K562 (cell line): ENCODE measurements around the gene NFYC. TPM values are rescaled to one million over a fixed set of nuclear protein-coding genes. Genes with fewer than 3 reads are reported as not detected.

ENCODE experiments used
- ATAC-seq: fragments of 200-7000 bp; cut with Tn5 transposase; 3 replicates; pipeline ENCODE4 v1.9.1; 2020; ENCODE audit warnings: moderate library complexity
- BruUV-seq: library from RNA; stranded (reverse); fragments of 400-500 nt; replicated peaks from 2 replicates; lab custom pipeline; 2021; lab: Mats Ljungman, UMichigan
- CTCF ChIA-PET: fragments of 300-600 bp; formaldehyde crosslinking; extraction: SDS; loops from one replicate; lab custom pipeline; 2021; ENCODE audit warnings: low intra/inter-chr PET ratio; lab: Yijun Ruan, JAX
- POLR2A ChIA-PET: fragments of 300-600, 350-650 bp; sonication (Branson Sonifier 250); formaldehyde crosslinking; extraction: SDS; loops from one replicate; lab custom pipeline; 2021; ENCODE audit warnings: antibody characterized with exemption, inconsistent platforms; lab: Yijun Ruan, JAX
- DNase-seq, 4 experiments: peaks; one replicate each; pipeline versions ENCODE4 v3.0.0 to v3.0.0-alpha.2; 2011 to 2018; ENCODE audit warnings: low spot score in 3 of 4, mixed read lengths in 3 of 4; ENCODE audit errors: extremely low read depth in 1 of 4
- FAIRE-seq: peaks from 2 replicates; lab custom pipeline; 2011; peaks lifted over from hg19 to GRCh38; lab: Jason Lieb, UNC
- H2AFZ ChIP-seq: 2 replicates; pipeline ENCODE4 v1.6.0; 2011; ENCODE audit warnings: low read depth, low read length, control low read depth, inconsistent platforms
- H3K27ac ChIP-seq: fragments of 200-600 bp; 3 replicates; pipeline ENCODE4 v1.8.0; 2011; ENCODE audit warnings: low read depth, mild to moderate bottlenecking, control low read depth, inconsistent platforms, low read length, moderate library complexity, mixed read lengths; ENCODE audit errors: extremely low read depth
- H3K27me3 ChIP-seq, 2 experiments: fragments of 300-600 bp in 1 of 2; 2 replicates in 1 of 2; 3 replicates in 1 of 2; pipeline versions ENCODE4 v1.6.0 to v1.8.0; 2011; ENCODE audit warnings: inconsistent platforms in 2 of 2, low read length in 2 of 2, mild to moderate bottlenecking in 1 of 2, mixed read lengths in 1 of 2, moderate library complexity in 1 of 2; ENCODE audit not compliant: control insufficient read depth in 2 of 2, insufficient read depth in 2 of 2
- H3K36me3 ChIP-seq: fragments of 300-600 bp; 3 replicates; pipeline ENCODE4 v1.8.0; 2011; ENCODE audit warnings: mild to moderate bottlenecking, low read length, inconsistent platforms; ENCODE audit not compliant: control insufficient read depth, insufficient read depth
- H3K4me1 ChIP-seq, 2 experiments: fragments of 200-600 bp in 1 of 2; replicated peaks in 1 of 2; 2 replicates in 1 of 2; 3 replicates in 1 of 2; pipeline versions ENCODE4 v1.5.1 to v1.8.0; 2011; ENCODE audit warnings: inconsistent platforms in 2 of 2, low read length in 2 of 2, mild to moderate bottlenecking in 1 of 2, mixed read lengths in 1 of 2, moderate library complexity in 1 of 2; ENCODE audit not compliant: control insufficient read depth in 2 of 2, insufficient read depth in 2 of 2
- H3K4me2 ChIP-seq: 2 replicates; pipeline ENCODE4 v1.6.1; 2011; ENCODE audit warnings: low read length, control low read depth, inconsistent platforms, mixed read lengths; ENCODE audit not compliant: insufficient read depth
- H3K4me3 ChIP-seq: fragments of 200-600 bp; sonication (generic), shearing (Covaris generic); 2 replicates; pipeline ENCODE4 v1.5.1; 2016; ENCODE audit warnings: control low read depth, inconsistent platforms
- H3K79me2 ChIP-seq: fragments of 200-600 bp; 3 replicates; pipeline ENCODE4 v1.8.0; 2011; ENCODE audit warnings: low read length, inconsistent platforms; ENCODE audit not compliant: control insufficient read depth, insufficient read depth
- H3K9ac ChIP-seq, 2 experiments: 2 replicates each; pipeline versions ENCODE4 v1.6.0 to v1.6.1; 2011; ENCODE audit warnings: low read depth in 2 of 2, low read length in 2 of 2, control low read depth in 1 of 2, inconsistent platforms in 1 of 2, mild to moderate bottlenecking in 1 of 2, mixed read lengths in 1 of 2; ENCODE audit not compliant: insufficient read depth in 1 of 2
- H3K9me1 ChIP-seq: one replicate; pipeline ENCODE4 v1.6.0; 2011; ENCODE audit warnings: inconsistent platforms, mild to moderate bottlenecking, low read length, moderate library complexity; ENCODE audit not compliant: control insufficient read depth, insufficient read depth
- H3K9me3 ChIP-seq: replicated peaks from 2 replicates; pipeline ENCODE4 v1.5.1; 2011; ENCODE audit warnings: low read depth, low read length, inconsistent platforms; ENCODE audit not compliant: control insufficient read depth, insufficient read depth
- H4K20me1 ChIP-seq: replicated peaks from 2 replicates; pipeline ENCODE4 v1.6.1; 2011; ENCODE audit warnings: low read length, inconsistent platforms, mixed read lengths; ENCODE audit not compliant: control insufficient read depth, insufficient read depth
- ARID1B ChIP-seq: fragments of 450-650 bp; IDR thresholded peaks from 2 replicates; pipeline ENCODE4 v1.6.1; 2016; ENCODE audit warnings: antibody characterized with exemption, mild to moderate bottlenecking, inconsistent platforms
- BRD4 ChIP-seq: fragments of 200-600 bp; sonication (generic); IDR thresholded peaks from 2 replicates; pipeline ENCODE4 v1.6.1; 2017; ENCODE audit warnings: inconsistent platforms
- BRD9 ChIP-seq: fragments of 450-650 bp; IDR thresholded peaks from 2 replicates; pipeline ENCODE4 v1.6.1; 2018; ENCODE audit warnings: low read depth; ENCODE audit not compliant: partially characterized antibody
- CBFA2T2 ChIP-seq: fragments of 450-650 bp; conservative IDR thresholded peaks from 2 replicates; pipeline ENCODE4 v1.6.1; 2017; ENCODE audit warnings: mild to moderate bottlenecking
- MTF1 ChIP-seq: fragments of 250-450 bp; sonication (Bioruptor Pico); IDR thresholded peaks from 2 replicates; pipeline ENCODE4 v1.9.0; 2021; ENCODE audit warnings: moderate library complexity, mild to moderate bottlenecking, inconsistent platforms, borderline replicate concordance
- NFIX ChIP-seq: fragments of 250-450 bp; sonication (Bioruptor Pico); IDR thresholded peaks from 2 replicates; pipeline ENCODE4 v1.4.0; 2020; ENCODE audit warnings: low read depth, mild to moderate bottlenecking, moderate library complexity
- NR2F6 ChIP-seq: fragments of 450-650 bp; formaldehyde crosslinking; IDR thresholded peaks from 2 replicates; pipeline ENCODE4 v1.4.0; 2020; ENCODE audit warnings: mild to moderate bottlenecking
- PRMT5 ChIP-seq: sonication (generic); formaldehyde crosslinking; IDR thresholded peaks from 2 replicates; pipeline ENCODE4 v1.5.0; 2020; ENCODE audit warnings: missing genetic modification reagents
- SAFB2 ChIP-seq: fragments of 200-400 bp; formaldehyde crosslinking; IDR thresholded peaks from 2 replicates; pipeline ENCODE4 v1.6.1; 2018; ENCODE audit warnings: borderline replicate concordance, low read length, low read depth, moderate library complexity; ENCODE audit not compliant: severe bottlenecking
- SREBF2 ChIP-seq: sonication (generic); formaldehyde crosslinking; IDR thresholded peaks from 2 replicates; pipeline ENCODE4 v1.4.0; 2020; ENCODE audit warnings: mild to moderate bottlenecking, missing genetic modification reagents
- ZKSCAN1 ChIP-seq: fragments of 150-350 bp; IDR thresholded peaks from 2 replicates; pipeline ENCODE4 v1.6.1; 2016; ENCODE audit warnings: low read depth, low read length
- ZNF12 ChIP-seq: sonication (generic); formaldehyde crosslinking; IDR thresholded peaks from 2 replicates; pipeline ENCODE4 v1.4.0; 2020; ENCODE audit warnings: mild to moderate bottlenecking, missing genetic modification reagents
- WGBS: fragments of 100-300 bp; shearing (Covaris generic); methylation state at CpG from one replicate; pipeline ENCODE4 v1.1.6; 2016; ENCODE audit warnings: low coverage, mixed read lengths; ENCODE audit not compliant: insufficient coverage; ENCODE audit errors: missing lambda C conversion rate; 5-methylcytosine and 5-hydroxymethylcytosine counted together
- in situ Hi-C: fragments of 300-500 bp; cut with MboI; formaldehyde crosslinking; loops from 4 replicates; pipeline ENCODE4 v1.15.0; 2018; ENCODE audit warnings: inconsistent platforms, mixed read lengths
- intact Hi-C: fragments of 100-400 bp; cut with micrococcal nuclease; formaldehyde crosslinking; loops from 2 replicates; pipeline ENCODE4 v1.14.2; 2022
- polyA plus RNA-seq, 8 experiments: library from polyadenylated mRNA; depleted of rRNA in 4 of 8; stranded (reverse) in 5 of 8; unstranded in 3 of 8; fragments of >200 nt; fragmentation: Nextera tagmentation in 2 of 8; fragmentation: Illumina TruSeq in 1 of 8; extraction: Ambion mirVana in 2 of 8; extraction: Trizol in 1 of 8; gene quantifications; 2 replicates each; pipeline versions ENCODE4 v1.2.1 to v1.2.3, GENCODE V29; 2011 to 2014; ENCODE audit warnings: inconsistent platforms in 1 of 8, missing spikeins in 1 of 8
- total RNA-seq, 7 experiments: library from RNA; depleted of rRNA in 6 of 7; stranded (reverse); fragments of >200 nt in 6 of 7; fragmentation: Illumina TruSeq in 2 of 7; extraction: Trizol in 2 of 7; gene quantifications; 2 replicates each; pipeline versions ENCODE4 v1.2.1 to v1.2.3, GENCODE V29; 2011 to 2021; ENCODE audit warnings: low replicate concordance in 1 of 7
- TF ChIP-seq, protein P1 (sequence below): sonication (generic); formaldehyde crosslinking; IDR thresholded peaks from 2 replicates; pipeline ENCODE4 v1.8.1; 2023; ENCODE audit warnings: mild to moderate bottlenecking, missing genetic modification reagents
- TF ChIP-seq, protein P2 (sequence below): fragments of 250-450 bp; sonication (Bioruptor Pico); IDR thresholded peaks from 2 replicates; pipeline ENCODE4 v1.8.0; 2021; ENCODE audit warnings: moderate library complexity, mild to moderate bottlenecking, inconsistent platforms
- TF ChIP-seq, protein P3 (sequence below): sonication (generic); formaldehyde crosslinking; IDR thresholded peaks from 2 replicates; pipeline ENCODE4 v1.8.1; 2023; ENCODE audit warnings: missing genetic modification reagents, mild to moderate bottlenecking, borderline replicate concordance

Gene NFYC
- total and polyA plus RNA-seq, 9 of the 15 experiments (the other 6 are each of a cell fraction or from before 2014, with no cell fraction given), result 4.8 to 59.8 (median 41.1) TPM

DNA sequence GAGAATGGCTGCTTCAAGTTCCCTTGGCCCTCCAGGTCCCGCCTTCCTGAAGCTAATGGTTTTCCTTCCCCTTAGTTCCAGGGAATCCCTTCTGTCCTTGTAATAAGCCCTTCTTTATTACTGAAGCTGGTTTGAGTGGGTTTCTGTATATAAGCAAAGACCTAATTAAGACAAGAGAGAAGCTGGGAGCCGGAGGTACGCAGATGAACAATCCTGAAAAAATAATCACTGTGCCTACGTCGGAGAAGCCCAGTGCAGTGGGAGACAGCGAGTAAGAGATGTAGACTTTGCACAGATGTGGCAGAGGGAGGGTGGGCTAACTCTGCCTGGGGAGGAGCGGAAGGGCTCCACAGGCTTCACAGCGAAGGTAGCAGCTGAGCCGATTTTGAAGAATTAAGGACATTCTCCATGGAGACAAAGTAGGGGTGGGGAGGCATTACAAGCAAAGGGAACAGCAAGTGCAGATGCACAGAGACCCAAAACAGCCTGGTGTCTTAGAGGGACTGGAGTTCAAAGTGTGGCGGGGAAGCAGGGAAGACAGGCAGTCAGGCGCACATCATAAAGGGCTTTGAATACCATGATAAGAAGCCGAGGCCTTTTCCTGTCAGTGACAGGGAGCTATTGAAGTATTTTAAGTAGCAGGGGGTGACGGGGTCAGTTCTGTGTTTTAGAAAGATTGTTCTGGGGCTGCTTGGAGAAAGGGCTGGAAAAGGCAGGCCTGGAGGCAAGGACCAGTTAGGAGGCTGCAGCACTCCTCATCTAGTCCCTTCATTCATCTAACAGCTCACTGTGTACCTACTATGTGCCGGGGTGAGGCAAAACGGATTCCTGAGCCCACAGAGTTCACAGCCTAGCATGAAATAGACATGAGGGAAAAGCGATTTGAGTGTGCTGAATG, 32.5 kb upstream of the NFYC start:
- Histone ChIP-seq H4K20me1 (no peaks in the 10 kb centered on the region; the same call in 1 of the 2 replicates), H3K4me2 (peak overlapping the region; percentile 12; the same call in 1 of the 2 replicates), H3K9me3 (no peaks in the 10 kb centered on the region), H3K36me3 (no peaks in the 10 kb centered on the region), H3K9ac (peak overlapping the region in 1 of 2 experiments; percentile 47; a peak in 1 of 4 replicates), H3K79me2 (no peaks in the 10 kb centered on the region), H3K4me3 (no peak overlapping the region), H3K27me3 (peaks cover 8 to 75% of the 10 kb centered on the region in 2 experiments), H3K4me1 (peaks cover 16% of the 10 kb centered on the region in 2 experiments), H2AFZ (no peak overlapping the region; the same call in 1 of the 2 replicates), H3K27ac (no peak overlapping the region), H3K9me1 (peaks cover 4% of the 10 kb centered on the region)
- POLR2A ChIA-PET, result interaction anchor here (0.6 to 1.7 kb wide), 7 partner anchors 20 to 70 kb away, joined by 3 to 5 read pairs (median 3); no protein-coding TSS in a partner anchor
- no TSS peak for BruUV-seq
- WGBS, result 19% methylated on average over 16 of the region's 16 CpGs
- intact Hi-C loops, result no loop called here
- ATAC-seq, result peak; percentile 35
- DNase-seq, result peak; percentile 27 to 67 (median 54)
- FAIRE-seq, result peak; percentile 46
- CTCF ChIA-PET, result no interaction called here
- in situ Hi-C loops, result no loop called here
- TF ChIP-seq SAFB2 (no peak), PRMT5 (no peak), CBFA2T2 (peak; percentile 27; the same call in 1 of the 2 replicates), NFIX (CRISPR knock-in tag) (no peak), BRD4 (no peak), MTF1 (CRISPR knock-in tag) (no peak), NR2F6 (CRISPR knock-in tag) (no peak), ARID1B (peak; percentile 20; the same call in 1 of the 2 replicates), ZKSCAN1 (peak; percentile 95), SREBF2 (no peak), ZNF12 (CRISPR knock-in tag) (no peak), BRD9 (no peak)
- TF ChIP-seq, protein P1, sequence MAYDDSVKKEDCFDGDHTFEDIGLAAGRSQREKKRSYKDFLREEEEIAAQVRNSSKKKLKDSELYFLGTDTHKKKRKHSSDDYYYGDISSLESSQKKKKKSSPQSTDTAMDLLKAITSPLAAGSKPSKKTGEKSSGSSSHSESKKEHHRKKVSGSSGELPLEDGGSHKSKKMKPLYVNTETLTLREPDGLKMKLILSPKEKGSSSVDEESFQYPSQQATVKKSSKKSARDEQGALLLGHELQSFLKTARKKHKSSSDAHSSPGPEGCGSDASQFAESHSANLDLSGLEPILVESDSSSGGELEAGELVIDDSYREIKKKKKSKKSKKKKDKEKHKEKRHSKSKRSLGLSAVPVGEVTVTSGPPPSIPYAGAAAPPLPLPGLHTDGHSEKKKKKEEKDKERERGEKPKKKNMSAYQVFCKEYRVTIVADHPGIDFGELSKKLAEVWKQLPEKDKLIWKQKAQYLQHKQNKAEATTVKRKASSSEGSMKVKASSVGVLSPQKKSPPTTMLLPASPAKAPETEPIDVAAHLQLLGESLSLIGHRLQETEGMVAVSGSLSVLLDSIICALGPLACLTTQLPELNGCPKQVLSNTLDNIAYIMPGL, result no peak
- TF ChIP-seq, protein P2, sequence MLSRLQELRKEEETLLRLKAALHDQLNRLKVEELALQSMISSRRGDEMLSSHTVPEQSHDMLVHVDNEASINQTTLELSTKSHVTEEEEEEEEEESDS (CRISPR knock-in tag), result no peak
- TF ChIP-seq, protein P3, sequence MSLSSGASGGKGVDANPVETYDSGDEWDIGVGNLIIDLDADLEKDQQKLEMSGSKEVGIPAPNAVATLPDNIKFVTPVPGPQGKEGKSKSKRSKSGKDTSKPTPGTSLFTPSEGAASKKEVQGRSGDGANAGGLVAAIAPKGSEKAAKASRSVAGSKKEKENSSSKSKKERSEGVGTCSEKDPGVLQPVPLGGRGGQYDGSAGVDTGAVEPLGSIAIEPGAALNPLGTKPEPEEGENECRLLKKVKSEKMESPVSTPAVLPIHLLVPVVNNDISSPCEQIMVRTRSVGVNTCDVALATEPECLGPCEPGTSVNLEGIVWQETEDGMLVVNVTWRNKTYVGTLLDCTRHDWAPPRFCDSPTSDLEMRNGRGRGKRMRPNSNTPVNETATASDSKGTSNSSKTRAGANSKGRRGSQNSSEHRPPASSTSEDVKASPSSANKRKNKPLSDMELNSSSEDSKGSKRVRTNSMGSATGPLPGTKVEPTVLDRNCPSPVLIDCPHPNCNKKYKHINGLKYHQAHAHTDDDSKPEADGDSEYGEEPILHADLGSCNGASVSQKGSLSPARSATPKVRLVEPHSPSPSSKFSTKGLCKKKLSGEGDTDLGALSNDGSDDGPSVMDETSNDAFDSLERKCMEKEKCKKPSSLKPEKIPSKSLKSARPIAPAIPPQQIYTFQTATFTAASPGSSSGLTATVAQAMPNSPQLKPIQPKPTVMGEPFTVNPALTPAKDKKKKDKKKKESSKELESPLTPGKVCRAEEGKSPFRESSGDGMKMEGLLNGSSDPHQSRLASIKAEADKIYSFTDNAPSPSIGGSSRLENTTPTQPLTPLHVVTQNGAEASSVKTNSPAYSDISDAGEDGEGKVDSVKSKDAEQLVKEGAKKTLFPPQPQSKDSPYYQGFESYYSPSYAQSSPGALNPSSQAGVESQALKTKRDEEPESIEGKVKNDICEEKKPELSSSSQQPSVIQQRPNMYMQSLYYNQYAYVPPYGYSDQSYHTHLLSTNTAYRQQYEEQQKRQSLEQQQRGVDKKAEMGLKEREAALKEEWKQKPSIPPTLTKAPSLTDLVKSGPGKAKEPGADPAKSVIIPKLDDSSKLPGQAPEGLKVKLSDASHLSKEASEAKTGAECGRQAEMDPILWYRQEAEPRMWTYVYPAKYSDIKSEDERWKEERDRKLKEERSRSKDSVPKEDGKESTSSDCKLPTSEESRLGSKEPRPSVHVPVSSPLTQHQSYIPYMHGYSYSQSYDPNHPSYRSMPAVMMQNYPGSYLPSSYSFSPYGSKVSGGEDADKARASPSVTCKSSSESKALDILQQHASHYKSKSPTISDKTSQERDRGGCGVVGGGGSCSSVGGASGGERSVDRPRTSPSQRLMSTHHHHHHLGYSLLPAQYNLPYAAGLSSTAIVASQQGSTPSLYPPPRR (CRISPR knock-in tag), result no peak
